Measurements from ENCODE around the gene GIMD1. TPM values are rescaled to one million over a fixed set of nuclear protein-coding genes. Genes with fewer than 3 reads are reported as not detected.

GIMD1 gene
- total RNA-seq, 1 donor from 2014 or later, result not detected

DNA sequence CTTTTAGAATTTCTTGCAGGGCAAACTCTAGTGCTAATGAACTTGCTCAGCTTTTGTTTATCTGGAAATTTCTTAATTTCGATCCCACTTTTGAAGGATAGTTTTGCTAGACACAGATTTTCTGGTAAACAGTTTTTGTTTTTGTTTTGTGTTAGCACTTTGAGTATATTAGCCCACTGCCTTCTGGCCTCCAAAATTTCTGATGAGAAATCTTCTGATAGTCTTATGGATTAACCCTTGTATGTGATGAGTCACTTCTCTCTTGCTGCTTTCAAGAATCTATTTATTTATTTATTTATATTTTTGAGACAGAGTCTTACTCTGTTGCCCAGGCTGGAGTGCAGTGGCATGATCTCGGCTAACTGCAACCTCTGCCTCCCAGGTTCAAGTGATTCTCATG, 27.0 kb upstream of the GIMD1 start:
- Mint-ChIP-seq H3K9me3 (ENCODE audit: unreplicated experiment) (peaks cover 2% of the 10 kb centered on the region), H3K4me3 (ENCODE audit: unreplicated experiment) (no peak overlapping the region), H3K27ac (ENCODE audit: unreplicated experiment) (no peak overlapping the region), H3K36me3 (ENCODE audit: unreplicated experiment) (peaks cover 7% of the 10 kb centered on the region), H3K27me3 (ENCODE audit: unreplicated experiment) (peaks cover 2% of the 10 kb centered on the region), H3K4me1 (ENCODE audit: low read depth, unreplicated experiment) (no peaks in the 10 kb centered on the region)
- no peak for DNase-seq
- TF ChIP-seq, protein P1, sequence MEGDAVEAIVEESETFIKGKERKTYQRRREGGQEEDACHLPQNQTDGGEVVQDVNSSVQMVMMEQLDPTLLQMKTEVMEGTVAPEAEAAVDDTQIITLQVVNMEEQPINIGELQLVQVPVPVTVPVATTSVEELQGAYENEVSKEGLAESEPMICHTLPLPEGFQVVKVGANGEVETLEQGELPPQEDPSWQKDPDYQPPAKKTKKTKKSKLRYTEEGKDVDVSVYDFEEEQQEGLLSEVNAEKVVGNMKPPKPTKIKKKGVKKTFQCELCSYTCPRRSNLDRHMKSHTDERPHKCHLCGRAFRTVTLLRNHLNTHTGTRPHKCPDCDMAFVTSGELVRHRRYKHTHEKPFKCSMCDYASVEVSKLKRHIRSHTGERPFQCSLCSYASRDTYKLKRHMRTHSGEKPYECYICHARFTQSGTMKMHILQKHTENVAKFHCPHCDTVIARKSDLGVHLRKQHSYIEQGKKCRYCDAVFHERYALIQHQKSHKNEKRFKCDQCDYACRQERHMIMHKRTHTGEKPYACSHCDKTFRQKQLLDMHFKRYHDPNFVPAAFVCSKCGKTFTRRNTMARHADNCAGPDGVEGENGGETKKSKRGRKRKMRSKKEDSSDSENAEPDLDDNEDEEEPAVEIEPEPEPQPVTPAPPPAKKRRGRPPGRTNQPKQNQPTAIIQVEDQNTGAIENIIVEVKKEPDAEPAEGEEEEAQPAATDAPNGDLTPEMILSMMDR (IDR thresholded peaks at IDR 0.05; ENCODE audit: partially characterized antibody, unreplicated experiment), result no peak

DNA sequence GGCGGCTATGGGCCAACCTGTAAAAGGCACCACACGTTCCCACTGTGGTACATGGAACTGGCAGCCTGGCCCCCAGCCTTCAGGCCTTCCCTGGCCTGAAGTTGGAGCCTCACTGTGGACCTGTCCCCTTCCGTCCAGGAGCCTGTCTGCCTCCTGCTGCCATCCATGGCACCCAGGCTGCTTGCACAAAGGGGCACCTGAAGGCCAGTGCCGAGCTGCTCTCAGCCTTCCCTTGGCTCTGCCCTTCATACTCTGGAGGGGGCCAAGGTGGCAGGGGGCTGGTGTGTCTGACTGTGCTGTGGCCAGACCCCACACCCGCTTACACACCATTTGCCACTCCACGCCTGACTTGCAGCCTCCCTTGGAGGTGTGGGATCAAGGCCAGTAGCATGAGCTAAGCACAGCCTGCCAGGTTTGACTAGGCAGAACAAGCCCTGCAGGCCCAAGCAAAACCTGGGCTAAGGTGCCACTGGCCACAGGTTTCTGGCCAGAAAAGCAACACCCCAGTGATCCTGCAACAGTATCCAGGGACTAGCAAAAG, 17.3 kb upstream of the GIMD1 start:
- TF ChIP-seq, protein P1 (IDR thresholded peaks at IDR 0.05; ENCODE audit: partially characterized antibody, unreplicated experiment), result no peak
- Mint-ChIP-seq H3K27ac (ENCODE audit: unreplicated experiment) (no peak overlapping the region), H3K27me3 (ENCODE audit: unreplicated experiment) (peaks cover 2% of the 10 kb centered on the region), H3K4me3 (ENCODE audit: unreplicated experiment) (no peak overlapping the region), H3K4me1 (ENCODE audit: low read depth, unreplicated experiment) (no peaks in the 10 kb centered on the region), H3K9me3 (ENCODE audit: unreplicated experiment) (peaks cover 2% of the 10 kb centered on the region), H3K36me3 (ENCODE audit: unreplicated experiment) (no peaks in the 10 kb centered on the region)
- DNase-seq, result no peak

DNA sequence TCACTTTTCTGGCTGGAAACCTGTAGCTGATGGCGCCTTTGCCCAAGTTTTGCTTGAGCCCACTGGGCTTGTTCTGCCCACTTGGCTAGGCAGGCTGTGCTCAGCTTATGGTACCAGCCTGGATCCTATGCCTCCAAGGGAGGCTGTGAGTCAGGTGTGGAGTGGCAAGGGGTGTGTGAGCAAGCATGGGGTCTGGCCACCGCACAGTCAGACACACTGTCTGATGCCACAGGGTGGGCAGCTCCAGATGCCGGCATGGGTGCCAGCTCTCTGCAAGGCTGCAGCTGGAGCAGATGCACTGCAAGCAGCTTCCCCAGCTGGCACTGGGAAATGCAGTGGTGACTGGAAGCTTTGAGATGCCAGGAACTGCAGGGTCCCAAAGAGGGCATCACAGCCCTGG, 16.3 kb upstream of the GIMD1 start:
- TF ChIP-seq, protein P1 (IDR thresholded peaks at IDR 0.05; ENCODE audit: partially characterized antibody, unreplicated experiment), result no peak
- DNase-seq, result no peak
- Mint-ChIP-seq H3K27me3 (ENCODE audit: unreplicated experiment) (peaks cover 2% of the 10 kb centered on the region), H3K36me3 (ENCODE audit: unreplicated experiment) (no peaks in the 10 kb centered on the region), H3K9me3 (ENCODE audit: unreplicated experiment) (peaks cover 2% of the 10 kb centered on the region), H3K4me1 (ENCODE audit: low read depth, unreplicated experiment) (no peaks in the 10 kb centered on the region), H3K4me3 (ENCODE audit: unreplicated experiment) (no peak overlapping the region), H3K27ac (ENCODE audit: unreplicated experiment) (no peak overlapping the region)

GRCh38 chr4:106380179-106380578, 11.6 kb upstream of the GIMD1 start:
- Mint-ChIP-seq H3K27ac (ENCODE audit: unreplicated experiment) (no peak overlapping the region), H3K27me3 (ENCODE audit: unreplicated experiment) (peaks cover 4% of the 10 kb centered on the region), H3K36me3 (ENCODE audit: unreplicated experiment) (no peaks in the 10 kb centered on the region), H3K4me3 (ENCODE audit: unreplicated experiment) (no peak overlapping the region), H3K9me3 (ENCODE audit: unreplicated experiment) (peaks cover 2% of the 10 kb centered on the region), H3K4me1 (ENCODE audit: low read depth, unreplicated experiment) (no peaks in the 10 kb centered on the region)
- TF ChIP-seq, protein P1 (IDR thresholded peaks at IDR 0.05; ENCODE audit: partially characterized antibody, unreplicated experiment), result no peak
- no peak for DNase-seq

DNA sequence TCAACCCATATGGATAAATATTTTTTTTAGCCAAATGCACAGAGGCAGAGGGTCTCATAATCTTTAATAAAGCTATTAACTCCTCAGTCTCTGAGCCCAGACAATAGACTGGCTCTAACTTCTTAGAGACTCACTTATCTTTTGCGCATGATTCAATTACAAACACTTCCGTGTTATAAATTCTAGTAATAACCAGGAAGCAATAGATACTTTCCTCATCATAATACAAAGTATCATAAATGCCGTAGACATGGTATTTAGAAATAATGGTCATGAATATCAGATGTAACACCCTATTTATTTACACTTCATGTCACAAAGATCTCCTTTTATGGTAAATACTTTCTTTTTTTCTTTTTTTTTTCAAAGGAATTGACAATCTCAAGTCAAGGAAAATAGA, 4.4 kb upstream of the GIMD1 start:
- Mint-ChIP-seq H3K27me3 (ENCODE audit: unreplicated experiment) (no peaks in the 10 kb centered on the region), H3K27ac (ENCODE audit: unreplicated experiment) (no peak overlapping the region), H3K4me1 (ENCODE audit: low read depth, unreplicated experiment) (no peaks in the 10 kb centered on the region), H3K4me3 (ENCODE audit: unreplicated experiment) (no peak overlapping the region), H3K9me3 (ENCODE audit: unreplicated experiment) (no peaks in the 10 kb centered on the region), H3K36me3 (ENCODE audit: unreplicated experiment) (no peaks in the 10 kb centered on the region)
- DNase-seq, result no peak
- TF ChIP-seq, protein P1 (IDR thresholded peaks at IDR 0.05; ENCODE audit: partially characterized antibody, unreplicated experiment), result no peak

Data from glutamatergic neuron (in vitro differentiated cells).